Measurements from ENCODE around the gene SYT17. TPM values are rescaled to one million over a fixed set of nuclear protein-coding genes. Genes with fewer than 3 reads are reported as not detected.

SYT17 gene
- total RNA-seq, 1 experiment from 2014 or later, result not detected

DNA sequence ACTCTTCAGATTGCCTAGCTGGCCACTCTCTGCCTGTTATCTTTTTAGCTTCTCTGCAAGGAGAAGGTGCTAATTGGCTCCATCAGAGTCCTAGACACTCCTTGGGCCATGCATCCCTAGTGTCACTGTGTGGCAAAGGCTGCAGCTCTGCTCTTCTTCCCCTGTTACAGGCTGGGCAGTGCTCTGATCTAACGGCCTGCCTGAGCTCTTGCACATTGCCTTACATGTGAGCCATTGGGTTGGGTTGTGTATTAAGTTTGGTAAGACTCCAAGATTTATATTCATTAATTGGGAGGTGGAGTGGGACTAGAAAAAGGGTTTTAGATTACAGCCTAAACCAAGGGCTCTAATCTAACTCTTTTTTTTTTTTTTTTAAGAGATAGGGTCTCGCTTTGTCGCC, 23.0 kb upstream of the SYT17 start:
- H3K4me2 ChIP-seq (ENCODE audit: low read depth, low read length, poor library complexity, severe bottlenecking), result no peak overlapping the region
- no peaks in the 10 kb centered on the region for H3K79me2 ChIP-seq (ENCODE audit: low read length)
- H3K36me3 ChIP-seq (ENCODE audit: insufficient read depth, low read length), result no peaks in the 10 kb centered on the region
- H3K27ac ChIP-seq (ENCODE audit: low read length), result no peak overlapping the region
- no peaks in the 10 kb centered on the region for H3K4me1 ChIP-seq (ENCODE audit: low read length)
- no peaks in the 10 kb centered on the region for H3K27me3 ChIP-seq (ENCODE audit: low read length)
- no peaks in the 10 kb centered on the region for H3K9me2 ChIP-seq (replicated peaks; ENCODE audit: insufficient read depth, low read length)
- no peak overlapping the region for H3K9ac ChIP-seq (ENCODE audit: low read length)
- H2AFZ ChIP-seq (ENCODE audit: low read length), result no peak overlapping the region
- H3K4me3 ChIP-seq (ENCODE audit: low read length), result no peak overlapping the region
- H4K20me1 ChIP-seq (ENCODE audit: insufficient read depth, low read depth, low read length), result no peaks in the 10 kb centered on the region
- no peak for DNase-seq
- H3K9me3 ChIP-seq (ENCODE audit: low read length), result no peaks in the 10 kb centered on the region

DNA sequence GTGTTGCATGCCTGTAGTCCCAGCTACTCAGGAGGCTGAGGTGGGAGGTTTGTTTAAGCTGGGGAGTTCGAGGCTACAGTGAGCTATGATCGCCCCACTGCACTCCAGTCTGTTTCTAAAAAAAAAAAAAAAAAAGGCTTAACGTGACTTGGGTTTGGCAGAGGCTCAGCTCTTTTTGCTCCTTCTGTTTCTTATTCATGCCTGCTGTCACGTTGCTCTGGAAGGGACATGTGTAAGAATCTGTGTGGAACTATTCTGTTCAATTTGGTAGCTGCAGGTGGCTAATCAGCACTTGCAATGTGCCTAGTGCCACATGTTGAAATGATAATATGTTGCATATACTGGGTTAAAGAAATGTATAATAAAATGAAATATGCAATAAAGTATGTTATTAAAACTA, 20.9 kb upstream of the SYT17 start:
- H4K20me1 ChIP-seq (ENCODE audit: insufficient read depth, low read depth, low read length), result no peaks in the 10 kb centered on the region
- no peak overlapping the region for H2AFZ ChIP-seq (ENCODE audit: low read length)
- no peaks in the 10 kb centered on the region for H3K9me2 ChIP-seq (replicated peaks; ENCODE audit: insufficient read depth, low read length)

DNA sequence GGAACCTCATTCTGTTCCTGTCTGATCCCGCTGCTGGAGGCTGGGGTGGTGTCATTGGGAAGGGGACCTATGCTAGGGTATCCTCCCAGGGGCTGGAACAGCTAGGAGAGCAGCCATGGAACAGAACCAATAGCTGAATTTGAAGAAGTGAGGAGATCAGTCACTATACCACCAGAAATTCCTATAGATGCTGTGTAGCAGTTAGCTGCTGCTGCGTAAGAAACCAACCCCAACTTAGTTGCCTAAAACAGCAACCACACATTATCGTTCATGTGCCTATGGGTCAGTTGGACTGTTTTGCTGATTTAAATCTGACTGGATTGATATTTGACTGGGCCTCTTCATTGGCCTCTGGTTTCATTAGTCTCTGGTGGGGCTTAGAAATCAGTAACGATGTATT, 20.4 kb upstream of the SYT17 start:
- Histone ChIP-seq H3K9ac (ENCODE audit: low read length) (no peak overlapping the region), H3K9me3 (ENCODE audit: low read length) (no peaks in the 10 kb centered on the region), H3K4me3 (ENCODE audit: low read length) (no peak overlapping the region), H4K20me1 (ENCODE audit: insufficient read depth, low read depth, low read length) (no peaks in the 10 kb centered on the region), H3K9me2 (replicated peaks; ENCODE audit: insufficient read depth, low read length) (no peaks in the 10 kb centered on the region), H3K36me3 (ENCODE audit: insufficient read depth, low read length) (no peaks in the 10 kb centered on the region), H3K27me3 (ENCODE audit: low read length) (no peaks in the 10 kb centered on the region), H3K4me2 (ENCODE audit: low read depth, low read length, poor library complexity, severe bottlenecking) (no peak overlapping the region), H3K4me1 (ENCODE audit: low read length) (no peaks in the 10 kb centered on the region), H3K27ac (ENCODE audit: low read length) (no peak overlapping the region), H2AFZ (ENCODE audit: low read length) (no peak overlapping the region), H3K79me2 (ENCODE audit: low read length) (no peaks in the 10 kb centered on the region)
- no peak for DNase-seq

More for the DNA sequence above, 20.9 kb upstream of the SYT17 start:
- H3K79me2 ChIP-seq (ENCODE audit: low read length), result no peaks in the 10 kb centered on the region
- H3K4me2 ChIP-seq (ENCODE audit: low read depth, low read length, poor library complexity, severe bottlenecking), result no peak overlapping the region
- H3K27ac ChIP-seq (ENCODE audit: low read length), result no peak overlapping the region
- no peak overlapping the region for H3K4me3 ChIP-seq (ENCODE audit: low read length)
- DNase-seq, result no peak
- H3K36me3 ChIP-seq (ENCODE audit: insufficient read depth, low read length), result no peaks in the 10 kb centered on the region
- H3K9ac ChIP-seq (ENCODE audit: low read length), result no peak overlapping the region
- no peaks in the 10 kb centered on the region for H3K9me3 ChIP-seq (ENCODE audit: low read length)
- H3K4me1 ChIP-seq (ENCODE audit: low read length), result no peaks in the 10 kb centered on the region
- no peaks in the 10 kb centered on the region for H3K27me3 ChIP-seq (ENCODE audit: low read length)

DNA sequence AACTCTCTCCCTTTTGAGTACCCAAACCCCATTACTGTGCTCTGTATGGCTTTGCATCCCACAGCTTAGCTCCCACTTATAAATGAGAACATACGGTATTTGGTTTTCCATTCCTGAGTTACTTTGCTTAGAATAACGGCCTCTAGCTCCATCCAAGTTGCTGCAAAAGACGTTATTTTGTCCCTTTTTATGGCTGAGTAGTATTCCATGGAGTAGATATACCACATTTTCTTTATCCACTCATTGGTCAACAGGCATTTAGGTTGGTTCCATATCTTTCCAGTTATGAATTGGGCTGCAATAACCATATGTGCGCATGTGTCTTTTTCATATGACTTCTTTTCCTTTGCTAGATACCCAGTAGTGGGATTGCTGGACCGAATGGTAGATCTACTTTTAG, 19.9 kb upstream of the SYT17 start:
- DNase-seq, result no peak
- Histone ChIP-seq H3K4me2 (ENCODE audit: low read depth, low read length, poor library complexity, severe bottlenecking) (no peak overlapping the region), H3K9me3 (ENCODE audit: low read length) (no peaks in the 10 kb centered on the region), H4K20me1 (ENCODE audit: insufficient read depth, low read depth, low read length) (no peaks in the 10 kb centered on the region), H3K9ac (ENCODE audit: low read length) (no peak overlapping the region), H3K36me3 (ENCODE audit: insufficient read depth, low read length) (no peaks in the 10 kb centered on the region), H3K27me3 (ENCODE audit: low read length) (no peaks in the 10 kb centered on the region), H2AFZ (ENCODE audit: low read length) (no peak overlapping the region), H3K79me2 (ENCODE audit: low read length) (no peaks in the 10 kb centered on the region), H3K9me2 (replicated peaks; ENCODE audit: insufficient read depth, low read length) (no peaks in the 10 kb centered on the region), H3K4me1 (ENCODE audit: low read length) (no peaks in the 10 kb centered on the region), H3K27ac (ENCODE audit: low read length) (no peak overlapping the region), H3K4me3 (ENCODE audit: low read length) (no peak overlapping the region)

DNA sequence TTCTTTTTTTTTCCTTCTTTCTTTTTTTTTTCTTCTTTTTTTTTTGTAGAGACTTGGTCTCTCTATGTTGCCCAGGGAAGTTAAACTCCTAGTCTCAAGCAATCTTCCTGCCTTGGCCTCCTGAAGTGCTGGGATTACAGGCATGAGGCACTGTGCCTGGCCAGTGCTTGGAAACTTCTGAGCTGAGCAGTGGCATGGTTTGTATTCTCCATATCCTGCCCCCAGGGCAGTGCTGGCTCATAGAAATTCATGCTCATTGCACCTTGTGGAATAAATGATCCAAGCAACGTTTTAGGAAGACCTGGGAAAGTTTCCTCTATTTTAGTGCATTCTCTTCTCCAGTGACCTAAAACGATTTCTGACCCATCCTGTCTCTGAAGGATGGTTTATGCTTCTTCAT, 16.7 kb upstream of the SYT17 start:
- Histone ChIP-seq H2AFZ (ENCODE audit: low read length) (no peak overlapping the region), H3K9ac (ENCODE audit: low read length) (no peak overlapping the region), H3K27me3 (ENCODE audit: low read length) (peaks cover 2% of the 10 kb centered on the region; the same call in 1 of the 2 replicates), H3K27ac (ENCODE audit: low read length) (no peak overlapping the region), H3K4me3 (ENCODE audit: low read length) (no peak overlapping the region), H3K36me3 (ENCODE audit: insufficient read depth, low read length) (no peaks in the 10 kb centered on the region), H3K79me2 (ENCODE audit: low read length) (no peaks in the 10 kb centered on the region), H3K9me2 (replicated peaks; ENCODE audit: insufficient read depth, low read length) (0 out of 2 replicates have a peak, but pooled peaks cover 5% of the 10 kb centered on the region), H3K4me2 (ENCODE audit: low read depth, low read length, poor library complexity, severe bottlenecking) (no peak overlapping the region), H4K20me1 (ENCODE audit: insufficient read depth, low read depth, low read length) (no peaks in the 10 kb centered on the region), H3K4me1 (ENCODE audit: low read length) (no peaks in the 10 kb centered on the region), H3K9me3 (ENCODE audit: low read length) (no peaks in the 10 kb centered on the region; the same call in 1 of the 2 replicates)
- DNase-seq, result no peak

DNA sequence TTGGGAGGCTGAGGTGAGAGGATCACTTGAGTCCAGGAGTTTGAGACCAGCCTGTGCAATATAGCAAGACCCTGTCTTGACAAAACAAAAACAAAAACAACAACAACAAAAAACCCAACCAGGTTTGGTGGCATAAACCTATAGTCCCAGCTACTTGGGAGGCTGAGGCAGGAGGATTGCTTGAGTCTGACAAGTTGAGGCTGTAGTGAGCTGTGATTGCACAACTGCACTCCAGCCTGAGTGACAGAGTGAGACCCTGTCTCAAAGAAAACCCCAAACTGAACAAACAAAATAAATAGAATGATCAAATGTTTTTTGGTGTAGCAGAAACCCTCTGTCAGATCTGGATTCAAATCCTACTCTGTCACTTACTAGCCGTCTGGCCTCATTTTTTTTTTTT, 16.0 kb upstream of the SYT17 start:
- Histone ChIP-seq H2AFZ (ENCODE audit: low read length) (no peak overlapping the region), H3K9ac (ENCODE audit: low read length) (no peak overlapping the region), H3K9me3 (ENCODE audit: low read length) (no peaks in the 10 kb centered on the region; the same call in 1 of the 2 replicates), H3K9me2 (replicated peaks; ENCODE audit: insufficient read depth, low read length) (0 out of 2 replicates have a peak, but pooled peaks cover 5% of the 10 kb centered on the region), H3K4me2 (ENCODE audit: low read depth, low read length, poor library complexity, severe bottlenecking) (no peak overlapping the region), H3K4me1 (ENCODE audit: low read length) (no peaks in the 10 kb centered on the region), H3K36me3 (ENCODE audit: insufficient read depth, low read length) (no peaks in the 10 kb centered on the region), H3K79me2 (ENCODE audit: low read length) (no peaks in the 10 kb centered on the region), H3K27me3 (ENCODE audit: low read length) (peaks cover 2% of the 10 kb centered on the region; the same call in 1 of the 2 replicates), H3K27ac (ENCODE audit: low read length) (no peak overlapping the region), H4K20me1 (ENCODE audit: insufficient read depth, low read depth, low read length) (no peaks in the 10 kb centered on the region), H3K4me3 (ENCODE audit: low read length) (no peak overlapping the region)
- no peak for DNase-seq

DNA sequence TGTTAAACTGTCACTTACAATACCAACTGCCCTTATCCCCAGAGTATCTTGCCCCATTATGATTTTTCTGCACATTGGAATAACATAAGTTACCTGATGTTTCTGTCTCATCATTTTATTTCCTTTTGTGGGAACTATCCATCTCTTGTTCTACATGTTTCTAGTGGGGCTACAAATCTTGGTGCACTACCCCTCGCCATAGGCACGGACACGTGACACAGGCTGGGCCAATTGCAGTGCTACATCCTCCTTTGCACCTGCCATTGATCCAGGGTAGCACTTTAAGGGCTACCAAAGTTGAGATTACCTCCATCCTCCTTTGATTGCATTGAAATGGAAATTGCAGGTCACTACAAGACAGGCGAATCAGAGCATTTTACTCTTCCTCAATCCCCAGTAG, 14.2 kb upstream of the SYT17 start:
- 0 out of 2 replicates have a peak, but pooled peaks cover 5% of the 10 kb centered on the region for H3K9me2 ChIP-seq (replicated peaks; ENCODE audit: insufficient read depth, low read length)
- H3K36me3 ChIP-seq (ENCODE audit: insufficient read depth, low read length), result no peaks in the 10 kb centered on the region
- H3K79me2 ChIP-seq (ENCODE audit: low read length), result no peaks in the 10 kb centered on the region
- H3K4me2 ChIP-seq (ENCODE audit: low read depth, low read length, poor library complexity, severe bottlenecking), result no peak overlapping the region
- peak; percentile 75 for DNase-seq
- no peaks in the 10 kb centered on the region for H3K4me1 ChIP-seq (ENCODE audit: low read length)
- no peak overlapping the region for H3K4me3 ChIP-seq (ENCODE audit: low read length)
- H2AFZ ChIP-seq (ENCODE audit: low read length), result peak overlapping the region; percentile 26; the same call in 1 of the 2 replicates
- no peak overlapping the region for H3K27ac ChIP-seq (ENCODE audit: low read length)
- no peaks in the 10 kb centered on the region for H4K20me1 ChIP-seq (ENCODE audit: insufficient read depth, low read depth, low read length)
- H3K9ac ChIP-seq (ENCODE audit: low read length), result no peak overlapping the region
- H3K9me3 ChIP-seq (ENCODE audit: low read length), result no peaks in the 10 kb centered on the region; the same call in 1 of the 2 replicates
- peaks cover 2% of the 10 kb centered on the region; the same call in 1 of the 2 replicates for H3K27me3 ChIP-seq (ENCODE audit: low read length)

DNA sequence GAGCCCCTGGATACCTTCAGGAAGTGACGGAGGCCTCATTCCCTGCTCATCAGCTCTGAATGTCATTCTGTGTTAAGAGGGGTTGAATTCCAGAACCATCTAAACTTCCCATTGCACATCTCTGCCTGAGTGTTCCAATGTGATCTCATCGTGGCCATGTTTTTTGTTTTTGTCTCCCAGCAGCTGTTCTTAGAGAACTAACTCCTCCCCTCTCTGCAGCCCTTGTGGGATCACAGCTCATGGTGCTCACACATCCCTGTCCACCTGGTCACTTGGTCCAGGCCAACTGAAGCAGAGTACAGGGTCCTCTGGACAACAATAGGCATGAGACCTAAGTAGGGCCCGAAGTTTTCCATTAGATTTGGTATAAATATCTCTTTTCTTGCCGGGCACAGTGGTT, 6.0 kb upstream of the SYT17 start:
- no peaks in the 10 kb centered on the region for H4K20me1 ChIP-seq (ENCODE audit: insufficient read depth, low read depth, low read length)
- no peaks in the 10 kb centered on the region; the same call in 1 of the 2 replicates for H3K9me3 ChIP-seq (ENCODE audit: low read length)
- H3K4me3 ChIP-seq (ENCODE audit: low read length), result no peak overlapping the region
- no peaks in the 10 kb centered on the region for H3K79me2 ChIP-seq (ENCODE audit: low read length)
- no peak overlapping the region for H3K27ac ChIP-seq (ENCODE audit: low read length)
- H3K4me1 ChIP-seq (ENCODE audit: low read length), result no peaks in the 10 kb centered on the region
- no peaks in the 10 kb centered on the region for H3K36me3 ChIP-seq (ENCODE audit: insufficient read depth, low read length)
- H2AFZ ChIP-seq (ENCODE audit: low read length), result no peak overlapping the region
- no peak overlapping the region for H3K9ac ChIP-seq (ENCODE audit: low read length)
- no peaks in the 10 kb centered on the region for H3K27me3 ChIP-seq (ENCODE audit: low read length)
- H3K9me2 ChIP-seq (replicated peaks; ENCODE audit: insufficient read depth, low read length), result no peaks in the 10 kb centered on the region
- H3K4me2 ChIP-seq (ENCODE audit: low read depth, low read length, poor library complexity, severe bottlenecking), result no peak overlapping the region
- no peak for DNase-seq

DNA sequence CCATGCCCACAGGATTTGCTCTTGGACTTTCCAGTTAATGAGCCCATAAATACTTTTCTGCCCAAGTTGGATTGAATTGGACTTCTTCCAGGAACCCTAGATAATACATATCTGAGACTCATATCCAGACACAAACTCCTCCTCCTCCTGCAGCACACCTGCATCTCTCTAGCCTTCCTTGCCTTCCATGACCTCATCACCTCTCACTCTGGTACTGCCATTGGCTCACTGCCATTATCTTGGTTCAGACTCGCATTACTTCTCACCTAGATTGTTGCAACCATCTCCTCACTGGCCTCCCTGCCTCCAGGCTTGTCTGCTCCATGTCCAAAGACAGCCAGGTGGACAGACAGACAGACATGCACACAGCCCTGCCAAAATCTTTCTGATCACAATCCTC, 4.8 kb upstream of the SYT17 start:
- no peaks in the 10 kb centered on the region for H3K27me3 ChIP-seq (ENCODE audit: low read length)
- no peaks in the 10 kb centered on the region for H3K9me2 ChIP-seq (replicated peaks; ENCODE audit: insufficient read depth, low read length)
- H3K36me3 ChIP-seq (ENCODE audit: insufficient read depth, low read length), result no peaks in the 10 kb centered on the region
- no peak overlapping the region for H3K4me2 ChIP-seq (ENCODE audit: low read depth, low read length, poor library complexity, severe bottlenecking)
- H3K79me2 ChIP-seq (ENCODE audit: low read length), result no peaks in the 10 kb centered on the region
- DNase-seq, result no peak
- H3K27ac ChIP-seq (ENCODE audit: low read length), result no peak overlapping the region
- no peak overlapping the region for H3K4me3 ChIP-seq (ENCODE audit: low read length)
- H3K9me3 ChIP-seq (ENCODE audit: low read length), result no peaks in the 10 kb centered on the region; the same call in 1 of the 2 replicates
- no peak overlapping the region for H2AFZ ChIP-seq (ENCODE audit: low read length)
- H3K4me1 ChIP-seq (ENCODE audit: low read length), result no peaks in the 10 kb centered on the region
- H4K20me1 ChIP-seq (ENCODE audit: insufficient read depth, low read depth, low read length), result no peaks in the 10 kb centered on the region
- H3K9ac ChIP-seq (ENCODE audit: low read length), result no peak overlapping the region
